Ramos (cell line): ENCODE data around the gene CCDC63.
"Not testable (repeated sequence)": the region's sequence is repeated elsewhere in the genome, so short reads cannot be mapped to it uniquely, and the experiment has no call there.

ENCODE experiments used
- in situ Hi-C: fragments of 300-500 bp; cut with MboI; formaldehyde crosslinking; loops from one replicate; pipeline ENCODE4 v1.14.3; 2022; ENCODE audit warnings: low sequenced_read_pairs; ENCODE audit not compliant: unreplicated experiment

CCDC63 gene

GRCh38 chr12:110841007-110841406 lies 5.8 kb upstream of the CCDC63 start:
- in situ Hi-C loops = no loop called here

DNA sequence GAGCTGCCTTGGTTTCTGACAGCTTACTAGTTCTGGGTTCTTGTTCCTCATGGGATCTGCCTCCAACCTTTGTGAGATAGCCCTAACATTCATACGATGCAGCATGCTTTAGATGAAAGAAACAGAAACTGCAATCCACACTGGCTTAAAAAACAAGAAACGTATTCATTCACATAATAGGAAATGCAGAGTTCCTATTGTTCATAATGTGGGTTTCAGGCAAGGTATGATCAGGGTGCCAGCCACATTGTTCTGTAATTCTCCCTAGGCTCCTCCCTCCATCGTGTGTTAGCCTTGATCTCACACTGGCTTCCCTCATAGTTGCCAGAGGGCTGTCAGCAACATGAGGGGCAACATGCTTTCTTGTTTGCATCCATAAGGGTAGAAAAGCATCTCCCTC lies 2.7 kb upstream of the CCDC63 start:
- in situ Hi-C loops = no loop called here

DNA sequence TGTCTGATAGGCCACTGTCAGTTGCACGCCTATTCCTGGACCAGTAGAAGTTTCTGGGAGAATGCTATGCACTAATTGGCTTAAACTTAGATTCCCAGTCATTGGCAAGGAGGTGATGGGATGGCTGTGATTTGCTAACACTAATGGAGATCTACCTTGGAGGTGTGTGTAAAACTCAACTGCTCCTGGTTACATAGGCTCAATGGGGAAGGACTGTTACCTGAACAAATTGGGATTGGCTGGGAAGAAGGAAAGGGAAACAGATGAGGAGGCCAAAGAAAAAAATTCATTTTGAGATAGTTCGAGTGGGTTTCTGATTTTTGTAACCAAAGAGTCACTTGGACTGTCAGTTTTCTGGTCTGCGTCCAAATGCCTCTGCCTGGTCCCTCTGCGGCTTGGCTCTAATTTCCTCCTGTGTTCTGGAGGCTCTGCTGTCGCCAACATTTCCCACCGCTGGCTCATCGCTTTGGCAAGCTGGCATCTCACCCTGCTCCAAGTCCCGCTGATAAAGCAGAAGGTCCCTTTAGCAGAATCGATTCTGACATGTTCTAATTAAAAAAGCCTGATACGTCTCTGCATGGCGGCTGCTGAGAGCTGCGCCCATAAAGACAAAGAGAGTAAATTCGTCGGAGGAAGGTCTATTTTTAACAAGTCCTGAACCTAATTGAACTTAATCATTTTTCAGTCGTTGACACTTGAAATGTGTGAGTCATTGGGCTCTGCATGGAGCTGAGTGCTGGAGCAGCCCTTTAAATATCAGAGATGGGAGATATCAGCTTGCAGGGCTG lies 2.0 kb upstream of the CCDC63 start:
- in situ Hi-C loops = no loop called here

DNA sequence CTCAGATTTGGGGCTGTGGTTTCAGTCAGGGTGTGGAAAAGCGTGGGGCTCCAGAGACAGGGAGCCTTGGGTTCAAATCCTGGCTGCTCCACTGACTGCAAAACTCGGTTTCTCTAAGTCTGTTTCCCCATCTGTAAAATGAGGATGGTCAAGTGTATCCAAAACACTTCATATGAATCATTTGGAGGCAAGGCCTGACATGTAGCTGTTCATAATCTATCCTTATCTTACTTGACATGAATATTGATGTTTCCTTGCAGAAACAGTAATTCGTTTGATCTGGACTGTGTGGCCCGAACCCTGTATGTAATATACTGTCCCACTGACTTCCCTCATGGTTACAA lies 1.5 kb upstream of the CCDC63 start:
- in situ Hi-C loops = no loop called here

DNA sequence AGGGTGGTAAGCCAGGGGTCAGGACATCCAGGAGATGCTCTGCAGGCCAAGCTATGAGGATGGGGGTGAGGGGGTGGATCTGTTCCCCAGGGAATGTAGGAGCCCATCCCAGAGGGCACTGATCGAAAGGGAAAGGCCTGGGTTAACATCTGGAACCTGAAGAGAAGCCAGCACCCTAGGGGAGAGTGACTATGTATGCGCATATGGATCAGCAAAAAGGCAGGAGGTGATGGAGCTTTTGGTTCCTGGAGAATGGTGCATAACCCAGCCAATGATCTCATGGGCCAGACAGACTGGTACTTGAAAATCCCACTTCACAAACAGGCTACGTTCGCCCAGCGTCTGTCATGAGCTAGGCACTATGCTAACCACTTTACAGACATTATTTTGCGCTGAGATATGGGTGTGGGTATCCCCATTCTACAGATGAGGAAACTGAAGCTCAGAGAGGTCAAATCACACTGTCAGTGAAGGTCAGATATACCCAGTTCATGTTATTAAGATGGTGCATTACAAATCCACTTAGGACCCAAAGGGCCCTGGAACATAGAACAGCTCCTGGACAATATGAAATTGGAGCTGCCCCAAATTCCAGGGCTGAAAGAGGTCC lies 1.6 kb downstream of the CCDC63 start:
- in situ Hi-C loops = no loop called here

DNA sequence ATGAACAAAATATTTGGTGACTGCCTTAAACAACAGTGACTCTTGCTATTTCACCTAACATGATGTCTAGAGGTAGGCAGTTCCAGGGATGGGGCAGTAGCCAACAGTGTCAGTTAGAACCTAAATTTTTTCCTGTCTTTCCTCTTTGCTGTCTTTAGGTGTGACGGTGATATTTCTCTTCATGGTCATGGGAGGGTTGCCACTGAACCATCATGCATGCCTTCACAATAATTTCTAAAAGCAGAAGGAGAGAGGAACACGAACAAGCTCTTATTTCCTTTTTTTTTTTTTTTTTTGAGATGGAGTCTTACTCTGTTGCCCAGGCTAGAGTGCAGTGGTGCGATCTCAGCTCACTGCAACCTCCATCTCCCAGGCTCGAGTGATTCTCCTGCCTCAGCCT lies 2.4 kb downstream of the CCDC63 start:
- in situ Hi-C loops = no loop called here

GRCh38 chr12:110849748-110850403 lies 3.1 kb downstream of the CCDC63 start:
- in situ Hi-C loops = no loop called here

GRCh38 chr12:110850762-110851161 lies 4.0 kb downstream of the CCDC63 start:
- in situ Hi-C loops = no loop called here

- in situ Hi-C loops = no loop called here
These were observed 7.0 kb downstream of the CCDC63 start for GRCh38 chr12:110853836-110854235.

DNA sequence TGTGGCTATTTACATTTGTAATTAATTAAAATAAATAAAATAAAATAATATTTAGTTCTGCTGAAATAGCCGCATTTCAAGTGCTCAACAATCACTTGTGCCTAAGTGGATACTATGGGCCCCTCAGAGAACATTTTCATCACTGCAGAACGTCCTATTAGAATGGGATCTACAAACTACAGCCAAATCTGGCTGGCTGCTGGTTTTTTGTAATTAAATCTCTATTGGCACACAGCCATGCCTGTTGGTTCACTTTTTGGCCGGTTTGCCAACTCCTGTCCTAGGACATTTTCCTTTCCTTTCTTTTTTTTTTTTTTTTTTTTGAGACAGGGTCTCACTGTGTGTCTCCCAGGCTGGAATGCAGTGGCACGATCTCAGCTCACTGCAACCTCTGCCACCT lies 9.8 kb downstream of the CCDC63 start:
- in situ Hi-C loops = no loop called here

GRCh38 chr12:110857528-110857927 lies 10.7 kb downstream of the CCDC63 start:
- in situ Hi-C loops = no loop called here

DNA sequence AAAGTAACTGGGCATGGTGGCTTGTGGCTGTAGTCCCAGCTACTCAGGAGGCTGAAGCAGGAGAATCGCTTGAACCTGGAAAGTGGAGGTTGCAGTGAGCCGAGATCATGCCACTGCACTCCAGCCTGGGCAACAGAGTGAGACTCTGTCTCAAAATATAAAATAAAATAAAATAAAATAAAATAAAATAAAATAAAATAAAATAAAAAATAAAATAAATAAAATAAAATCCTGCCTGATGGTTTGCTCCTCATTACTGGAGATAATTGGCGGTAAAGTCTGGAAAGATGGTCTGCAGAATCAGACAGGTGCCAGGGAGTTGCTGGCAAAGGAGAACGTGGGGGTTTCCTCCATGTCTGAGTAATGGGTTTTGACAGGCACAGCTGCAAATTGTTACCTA lies 11.2 kb downstream of the CCDC63 start:
- in situ Hi-C loops = not testable (repeated sequence)

DNA sequence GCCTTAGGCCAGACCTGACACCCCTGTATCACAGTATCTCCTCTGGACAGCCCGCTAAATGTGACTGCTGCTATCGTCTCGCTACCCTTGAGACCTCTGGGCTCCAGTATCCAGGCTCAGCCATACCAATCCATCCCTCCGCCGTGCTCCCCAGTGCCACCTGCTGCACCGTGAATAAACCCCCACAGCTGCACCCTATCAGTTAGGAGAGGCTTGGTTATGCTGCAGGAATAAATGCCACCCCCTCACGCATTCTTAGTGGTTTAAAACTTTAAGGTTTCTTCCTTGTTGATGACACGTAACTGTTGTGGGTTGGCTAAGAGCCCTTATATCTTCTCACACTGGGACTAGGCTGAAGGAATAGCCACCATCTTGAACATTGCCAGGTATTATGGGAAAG lies 12.1 kb downstream of the CCDC63 start:
- in situ Hi-C loops = no loop called here

DNA sequence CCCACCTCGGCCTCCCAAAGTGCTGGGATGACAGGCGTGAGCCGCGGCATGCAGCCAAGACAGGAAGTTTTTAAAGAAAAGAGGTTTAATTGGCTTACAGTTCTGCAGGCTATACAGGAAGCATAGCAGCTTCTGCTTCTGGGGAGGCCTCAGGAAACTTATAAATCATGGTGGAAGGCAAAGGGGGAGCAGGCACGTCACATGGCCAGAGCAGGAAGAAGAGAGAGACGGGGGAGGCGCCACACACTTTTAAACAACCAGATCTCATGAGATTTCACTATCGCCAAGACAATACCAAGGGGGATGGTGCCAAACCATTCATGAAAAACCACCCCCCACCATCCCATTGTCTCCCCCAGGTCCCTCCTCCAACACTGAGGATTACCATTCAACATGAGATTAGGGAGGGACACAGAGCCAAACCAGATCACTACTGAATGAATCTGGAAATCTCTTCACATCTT lies 14.1 kb downstream of the CCDC63 start:
- in situ Hi-C loops = no loop called here

DNA sequence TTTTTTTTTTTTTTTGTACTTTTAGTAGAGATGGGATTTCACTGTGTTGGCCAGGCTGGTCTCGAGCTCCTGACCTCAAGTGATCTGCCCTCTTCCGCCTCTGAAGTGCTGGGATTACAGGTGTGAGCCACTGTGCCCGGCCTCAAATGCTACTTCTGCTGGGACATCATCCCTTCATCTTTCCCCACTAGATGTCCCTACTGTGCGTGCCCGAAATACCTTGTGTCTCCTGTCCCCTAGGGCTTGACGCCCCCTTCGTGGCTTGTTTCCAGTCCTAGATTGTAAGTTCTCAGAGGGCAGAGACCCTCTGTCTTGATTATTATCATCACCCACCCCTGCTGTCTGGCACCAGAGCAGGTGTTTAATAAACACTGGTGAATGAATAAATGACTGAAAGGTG lies 14.9 kb downstream of the CCDC63 start:
- in situ Hi-C loops = no loop called here

DNA sequence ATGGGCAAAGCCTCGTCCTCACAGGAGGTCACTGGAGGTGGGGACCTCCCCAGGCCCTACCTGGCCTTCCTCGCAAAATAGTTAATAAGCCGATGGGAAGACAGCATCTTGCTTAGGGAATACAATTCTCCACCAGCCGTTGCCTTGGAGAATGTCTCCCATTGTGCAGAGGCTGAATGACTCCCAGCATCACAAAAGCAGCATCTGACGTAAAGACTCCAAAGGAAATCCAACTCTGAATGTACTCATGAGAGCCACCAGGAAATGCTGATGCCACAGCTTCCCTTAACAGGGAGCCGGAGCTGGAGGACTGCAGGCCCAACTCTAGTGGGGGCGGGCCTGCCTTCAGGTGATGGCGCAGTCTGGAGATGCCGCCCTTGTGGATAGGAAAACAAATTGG lies 15.5 kb downstream of the CCDC63 start:
- in situ Hi-C loops = no loop called here

- in situ Hi-C loops = no loop called here
These were observed 16.4 kb downstream of the CCDC63 start for GRCh38 chr12:110863161-110863560.

DNA sequence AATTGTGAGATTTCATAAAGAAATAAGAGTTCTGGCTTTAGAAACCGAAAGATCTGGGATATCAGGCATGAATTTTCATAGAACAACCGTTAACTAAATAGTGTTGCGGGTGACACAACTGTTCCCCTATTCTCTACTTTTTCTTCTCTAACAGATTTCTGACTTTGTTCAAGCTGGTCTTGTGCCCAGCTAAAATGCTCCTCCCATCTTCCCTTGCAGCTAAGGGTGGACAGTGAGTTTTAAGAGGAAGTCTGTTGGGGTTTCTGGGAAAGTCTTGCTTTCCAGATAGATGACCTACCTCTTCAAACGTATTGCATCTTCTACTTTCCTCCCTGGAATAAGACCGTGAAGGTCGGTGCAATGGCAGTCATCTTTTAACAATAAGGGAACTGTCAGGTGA lies 18.7 kb downstream of the CCDC63 start:
- in situ Hi-C loops = no loop called here

DNA sequence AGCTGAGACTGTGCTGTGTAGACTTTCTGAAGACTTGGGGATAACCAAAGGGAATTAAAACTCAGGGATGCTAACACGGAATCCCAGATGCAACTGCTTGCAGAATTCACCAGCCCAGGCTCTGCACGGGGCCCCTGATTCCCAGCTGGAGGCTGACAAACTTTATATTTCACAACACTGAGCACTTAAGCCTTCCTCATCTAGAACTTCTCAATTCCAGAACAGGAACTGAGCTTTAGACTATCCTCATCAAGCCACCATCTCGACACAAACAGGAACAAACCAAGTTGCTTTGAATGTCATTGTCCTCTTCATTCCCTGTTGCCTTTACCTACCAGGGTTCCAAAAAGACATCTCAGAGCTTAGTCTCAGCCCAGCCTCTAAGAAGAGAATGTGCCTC lies 22.2 kb downstream of the CCDC63 start:
- in situ Hi-C loops = no loop called here

GRCh38 chr12:110869803-110870202 lies 23.0 kb downstream of the CCDC63 start:
- in situ Hi-C loops = no loop called here

DNA sequence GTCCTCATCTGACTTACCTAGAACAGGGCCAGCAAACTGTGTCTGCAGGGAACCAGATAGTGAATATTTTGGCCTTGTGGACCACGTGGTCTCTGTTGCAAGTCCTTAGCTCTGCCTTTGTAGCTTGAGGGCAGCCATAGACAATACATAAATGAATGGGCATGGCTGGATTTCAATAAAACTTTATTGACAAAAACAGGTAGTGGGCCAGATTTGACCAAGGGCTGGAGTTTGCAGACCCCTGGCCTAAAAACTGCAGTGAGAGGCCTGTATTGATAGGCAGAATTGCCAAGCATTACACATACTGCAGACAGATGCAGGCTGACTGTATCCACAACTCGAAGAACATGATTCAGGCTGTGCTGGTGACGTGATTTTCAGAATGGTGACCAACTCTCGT lies 25.3 kb downstream of the CCDC63 start:
- in situ Hi-C loops = no loop called here

DNA sequence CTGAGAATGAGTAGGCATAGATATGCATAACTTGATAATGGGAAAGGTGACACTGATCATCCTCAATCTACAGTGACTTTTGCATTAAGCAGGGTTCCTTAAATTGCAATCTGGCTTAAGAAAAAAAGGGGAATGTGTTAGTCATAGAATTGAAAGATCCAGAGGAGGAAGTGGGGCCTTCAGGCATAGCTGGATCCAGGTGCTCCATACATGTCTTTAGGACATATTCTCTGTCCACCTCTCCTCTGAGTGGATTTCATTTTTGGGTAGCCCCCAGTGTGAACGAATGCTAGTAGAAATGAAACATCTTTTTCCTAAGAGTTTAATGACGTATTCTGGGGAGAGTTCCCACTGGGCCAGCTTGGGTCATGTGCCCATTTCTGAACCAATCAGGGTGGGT lies 27.6 kb downstream of the CCDC63 start:
- in situ Hi-C loops = no loop called here
